ENCODE data around the gene DCUN1D5.

Gene DCUN1D5

GRCh38 chr11:103053997-103054396 lies 38.0 kb downstream of the DCUN1D5 start:
- DNase-seq: no peak

- DNase-seq: no peak
These were observed 40.0 kb downstream of the DCUN1D5 start for GRCh38 chr11:103051981-103052380.

- DNase-seq: peak in 1 of 3 donors; percentile 34
These were observed 40.7 kb downstream of the DCUN1D5 start for GRCh38 chr11:103051151-103051801.

- no peak for DNase-seq
These were observed 41.6 kb downstream of the DCUN1D5 start for GRCh38 chr11:103050351-103050750.

- DNase-seq: no peak
These were observed 44.1 kb downstream of the DCUN1D5 start for GRCh38 chr11:103047837-103048236.

- DNase-seq: peak; percentile 21 to 67 (median 54)
These were observed 47.9 kb downstream of the DCUN1D5 start for GRCh38 chr11:103043826-103044678.

GRCh38 chr11:103042161-103042560 lies 49.8 kb downstream of the DCUN1D5 start:
- DNase-seq: no peak

GRCh38 chr11:103035791-103036434 lies 56.0 kb downstream of the DCUN1D5 start:
- peak; percentile 80 to 95 (median 94) for DNase-seq

- no peak for DNase-seq
These were observed 56.7 kb downstream of the DCUN1D5 start for GRCh38 chr11:103035216-103035615.

GRCh38 chr11:103031834-103032233 lies 60.1 kb downstream of the DCUN1D5 start:
- DNase-seq: peak in 1 of 3 donors; percentile 21

GRCh38 chr11:103029401-103029800 lies 62.6 kb downstream of the DCUN1D5 start:
- no peak for DNase-seq

- peak in 1 of 3 donors; percentile 25 for DNase-seq
These were observed 63.5 kb downstream of the DCUN1D5 start for GRCh38 chr11:103028304-103029020.

GRCh38 chr11:103024086-103024485 lies 67.9 kb downstream of the DCUN1D5 start:
- DNase-seq: no peak

GRCh38 chr11:103016031-103016430 lies 75.9 kb downstream of the DCUN1D5 start:
- DNase-seq: no peak

- DNase-seq: peak in 1 of 3 donors; percentile 6
These were observed 78.5 kb downstream of the DCUN1D5 start for GRCh38 chr11:103013421-103013820.
